SU-DHL-6 (cell line): ENCODE measurements around the gene ERC1.
A peak's percentile ranks its signal among the peaks of the same experiment; 100 is the strongest.

ENCODE experiments used
- H2AFZ ChIP-seq: fragments of 200-600 bp; sonication (generic); 2 replicates; pipeline ENCODE4 v1.6.1; 2014; ENCODE audit warnings: low read depth, mild to moderate bottlenecking, moderate library complexity, mixed read lengths, antibody characterized with exemption, low read length; ENCODE audit not compliant: severe bottlenecking
- H3F3A ChIP-seq: fragments of 200-600 bp; shearing (Covaris generic); 2 replicates; pipeline ENCODE4 v1.6.0; 2016; ENCODE audit warnings: antibody characterized with exemption, mild to moderate bottlenecking; ENCODE audit not compliant: insufficient read depth
- H3K27ac ChIP-seq: fragments of 200-600 bp; sonication (generic); 2 replicates; pipeline ENCODE4 v1.5.1; 2016; ENCODE audit warnings: low read depth, mild to moderate bottlenecking, low read length, moderate library complexity, mixed read lengths
- H3K27me3 ChIP-seq: fragments of 200-600 bp; sonication (generic), shearing (Covaris generic); 2 replicates; pipeline ENCODE4 v1.6.0; 2014; ENCODE audit warnings: mild to moderate bottlenecking, low read length
- H3K36me3 ChIP-seq: fragments of 200-600 bp; sonication (generic); 2 replicates; pipeline ENCODE4 v1.6.1; 2014; ENCODE audit warnings: mild to moderate bottlenecking, low read length, mixed read lengths
- H3K4me2 ChIP-seq: fragments of 300-600, 200-600 bp; shearing (Covaris generic), sonication (generic); 2 replicates; pipeline ENCODE4 v1.6.0; 2014; ENCODE audit warnings: low read length, low read depth, mild to moderate bottlenecking; ENCODE audit not compliant: poor library complexity, severe bottlenecking
- H3K4me3 ChIP-seq: fragments of 200-600 bp; sonication (generic); 2 replicates; pipeline ENCODE4 v1.5.1; 2014; ENCODE audit warnings: antibody characterized with exemption, low read length, mild to moderate bottlenecking, mixed read lengths; ENCODE audit not compliant: insufficient read depth, poor library complexity, severe bottlenecking
- H3K79me2 ChIP-seq: fragments of 200-600 bp; sonication (generic); 2 replicates; pipeline ENCODE4 v1.6.1; 2014; ENCODE audit warnings: mild to moderate bottlenecking, low read length, moderate library complexity; ENCODE audit not compliant: insufficient read depth
- H3K9ac ChIP-seq: fragments of 200-600 bp; sonication (generic); 2 replicates; pipeline ENCODE4 v1.7.0; 2014; ENCODE audit warnings: mild to moderate bottlenecking, low read length
- H3K9me2 ChIP-seq: fragments of 200-600 bp; sonication (generic); replicated peaks from 2 replicates; pipeline ENCODE4 v1.6.1; 2014; ENCODE audit warnings: low read length; ENCODE audit not compliant: insufficient read depth
- H3K9me3 ChIP-seq: fragments of 200-600 bp; sonication (generic); 2 replicates; pipeline ENCODE4 v1.6.1; 2014; ENCODE audit warnings: low read length, mixed read lengths; ENCODE audit not compliant: insufficient read depth
- H4K20me1 ChIP-seq: fragments of 200-600 bp; sonication (generic); 2 replicates; pipeline ENCODE4 v1.6.1; 2014; ENCODE audit warnings: low read depth, mild to moderate bottlenecking, antibody characterized with exemption, low read length, moderate library complexity, mixed read lengths
- EZH2phosphoT487 ChIP-seq: fragments of 200-600 bp; sonication (generic), shearing (Covaris generic); conservative IDR thresholded peaks from 2 replicates; pipeline ENCODE4 v1.6.1; 2018; ENCODE audit warnings: mild to moderate bottlenecking, antibody characterized with exemption, low read length, moderate library complexity, mixed read lengths
- TF ChIP-seq, protein P1 (sequence below): fragments of 200-600 bp; sonication (generic); IDR thresholded peaks from one replicate; pipeline ENCODE4 v1.5.1; 2017; ENCODE audit warnings: antibody characterized with exemption, mild to moderate bottlenecking, low read length, moderate library complexity; ENCODE audit not compliant: insufficient read depth, poor library complexity, severe bottlenecking

ERC1 gene

DNA sequence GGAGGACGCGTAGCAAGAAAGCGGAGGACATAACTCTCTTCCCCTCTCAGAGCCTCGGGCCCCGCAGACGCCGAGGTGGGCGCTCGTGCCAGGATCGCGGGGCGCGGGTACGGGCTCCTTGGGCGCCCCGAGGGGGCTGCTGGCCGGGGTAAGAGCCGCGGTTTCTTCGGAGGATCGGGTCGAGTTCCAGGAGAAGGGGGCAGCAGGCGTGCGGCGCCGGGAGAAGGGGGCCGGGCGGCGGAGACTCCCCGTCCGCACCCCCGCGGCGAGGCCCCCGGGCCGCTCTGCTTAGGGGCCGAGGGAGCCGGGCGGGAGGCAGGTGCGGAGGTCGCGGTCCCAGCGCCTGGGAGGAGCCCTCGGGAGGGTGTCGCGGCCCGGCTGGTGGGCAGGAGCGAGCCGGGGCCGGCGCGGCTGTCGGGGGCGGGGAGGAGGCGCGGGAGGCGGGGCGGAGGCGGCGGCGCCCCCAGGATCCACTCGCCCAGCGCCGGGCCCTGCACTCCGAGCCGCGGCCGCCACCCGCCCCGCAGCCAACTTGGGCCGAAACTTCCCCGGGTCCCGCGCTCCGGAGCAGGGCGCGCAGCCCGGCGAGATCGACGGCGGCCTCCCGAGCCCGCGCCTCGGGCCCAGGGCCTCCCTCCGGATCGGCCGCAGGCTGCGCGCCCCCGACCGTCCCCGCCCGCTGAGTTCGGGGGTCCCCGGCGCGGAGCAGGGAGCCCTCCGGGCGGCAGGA, 539.0 kb downstream of the ERC1 start:
- Histone ChIP-seq H3K36me3 (no peaks in the 10 kb centered on the region), H3K27ac (no peak overlapping the region), H3K9ac (no peak overlapping the region), H3K27me3 (no peaks in the 10 kb centered on the region), H3K79me2 (no peaks in the 10 kb centered on the region), H4K20me1 (no peaks in the 10 kb centered on the region), H2AFZ (no peak overlapping the region), H3K4me3 (no peak overlapping the region), H3K9me2 (no peaks in the 10 kb centered on the region), H3K9me3 (no peaks in the 10 kb centered on the region), H3F3A (no peaks in the 10 kb centered on the region), H3K4me2 (peak overlapping the region; percentile 33)
- TF ChIP-seq, protein P1, sequence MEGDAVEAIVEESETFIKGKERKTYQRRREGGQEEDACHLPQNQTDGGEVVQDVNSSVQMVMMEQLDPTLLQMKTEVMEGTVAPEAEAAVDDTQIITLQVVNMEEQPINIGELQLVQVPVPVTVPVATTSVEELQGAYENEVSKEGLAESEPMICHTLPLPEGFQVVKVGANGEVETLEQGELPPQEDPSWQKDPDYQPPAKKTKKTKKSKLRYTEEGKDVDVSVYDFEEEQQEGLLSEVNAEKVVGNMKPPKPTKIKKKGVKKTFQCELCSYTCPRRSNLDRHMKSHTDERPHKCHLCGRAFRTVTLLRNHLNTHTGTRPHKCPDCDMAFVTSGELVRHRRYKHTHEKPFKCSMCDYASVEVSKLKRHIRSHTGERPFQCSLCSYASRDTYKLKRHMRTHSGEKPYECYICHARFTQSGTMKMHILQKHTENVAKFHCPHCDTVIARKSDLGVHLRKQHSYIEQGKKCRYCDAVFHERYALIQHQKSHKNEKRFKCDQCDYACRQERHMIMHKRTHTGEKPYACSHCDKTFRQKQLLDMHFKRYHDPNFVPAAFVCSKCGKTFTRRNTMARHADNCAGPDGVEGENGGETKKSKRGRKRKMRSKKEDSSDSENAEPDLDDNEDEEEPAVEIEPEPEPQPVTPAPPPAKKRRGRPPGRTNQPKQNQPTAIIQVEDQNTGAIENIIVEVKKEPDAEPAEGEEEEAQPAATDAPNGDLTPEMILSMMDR: no peak
- TF ChIP-seq EZH2phosphoT487: 0 out of 2 replicates have a peak, but pooled peaks have one; percentile 70

DNA sequence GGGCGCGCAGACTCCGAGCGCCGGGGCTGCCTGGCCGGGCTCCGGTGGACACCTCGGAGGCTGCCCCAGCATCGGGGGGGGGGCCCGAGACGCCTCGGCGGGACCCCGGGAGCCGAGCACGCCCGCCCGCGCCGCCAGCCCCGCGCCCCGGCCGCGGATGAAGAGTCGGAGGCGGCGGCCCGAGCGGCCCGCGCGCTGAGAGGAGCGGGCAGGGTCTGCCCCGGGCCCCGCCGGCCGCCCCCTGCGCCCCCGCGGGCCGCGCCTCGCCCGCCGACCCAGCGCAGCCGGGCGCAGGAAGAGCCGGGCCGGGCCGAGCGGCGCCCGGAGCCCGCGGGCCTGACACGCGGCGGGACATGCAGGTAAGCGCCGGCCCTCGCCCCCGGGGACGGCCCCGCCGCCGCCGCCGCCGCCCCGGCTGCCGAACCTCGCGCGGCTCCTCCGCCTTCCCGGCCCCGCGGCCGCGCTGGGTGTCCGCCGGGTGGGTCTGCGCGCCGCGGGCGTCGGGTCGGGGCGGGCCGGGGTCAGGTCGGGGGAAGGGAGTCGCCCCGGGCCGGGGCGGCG, 539.6 kb downstream of the ERC1 start:
- Histone ChIP-seq H2AFZ (no peak overlapping the region), H3K9me3 (no peaks in the 10 kb centered on the region), H3K27ac (no peak overlapping the region), H3F3A (no peaks in the 10 kb centered on the region), H3K27me3 (no peaks in the 10 kb centered on the region), H3K36me3 (no peaks in the 10 kb centered on the region), H3K4me3 (no peak overlapping the region), H3K9me2 (no peaks in the 10 kb centered on the region), H3K9ac (no peak overlapping the region), H4K20me1 (no peaks in the 10 kb centered on the region), H3K4me2 (peak overlapping the region; percentile 33), H3K79me2 (no peaks in the 10 kb centered on the region)
- TF ChIP-seq EZH2phosphoT487: 0 out of 2 replicates have a peak, but pooled peaks have one; percentile 6
- TF ChIP-seq, protein P1: no peak

DNA sequence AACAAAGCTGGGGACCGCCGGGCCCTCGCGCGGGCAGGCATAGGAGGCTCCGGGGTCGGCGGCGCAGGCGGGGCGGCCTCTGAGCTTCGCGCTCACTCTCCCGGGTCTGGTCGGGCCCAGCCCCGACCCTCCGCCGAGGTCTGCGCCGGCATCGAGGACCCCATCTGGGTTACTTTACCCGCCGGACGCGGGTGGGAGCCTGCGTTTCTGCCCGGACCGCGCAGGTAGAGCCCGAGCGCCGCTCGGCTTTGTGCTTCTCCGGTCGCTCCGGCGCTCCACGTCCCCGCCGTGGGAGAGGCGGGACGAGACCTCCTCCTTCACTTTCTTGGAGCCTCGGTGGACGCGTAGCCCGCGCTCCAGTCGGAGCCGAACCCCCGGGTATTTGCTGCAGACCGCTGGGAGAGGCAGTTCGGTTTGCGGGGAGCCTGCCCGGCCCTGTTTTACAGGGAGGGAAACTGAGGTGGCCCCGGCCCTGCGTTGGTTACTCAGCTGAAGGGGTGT, 540.2 kb downstream of the ERC1 start:
- no peaks in the 10 kb centered on the region for H3K79me2 ChIP-seq
- H3K4me2 ChIP-seq: peak overlapping the region; percentile 17
- H3K9me3 ChIP-seq: no peaks in the 10 kb centered on the region
- no peak overlapping the region for H3K27ac ChIP-seq
- H3K9ac ChIP-seq: no peak overlapping the region
- H3K27me3 ChIP-seq: no peaks in the 10 kb centered on the region
- no peaks in the 10 kb centered on the region for H4K20me1 ChIP-seq
- TF ChIP-seq, protein P1: no peak
- TF ChIP-seq EZH2phosphoT487: 0 out of 2 replicates have a peak, but pooled peaks have one; percentile 39
- H3F3A ChIP-seq: no peaks in the 10 kb centered on the region
- H2AFZ ChIP-seq: no peak overlapping the region
- no peak overlapping the region for H3K4me3 ChIP-seq
- no peaks in the 10 kb centered on the region for H3K36me3 ChIP-seq
- H3K9me2 ChIP-seq: no peaks in the 10 kb centered on the region
